ENCODE data around the gene IRF2BP2. TPM values are rescaled to one million over a fixed set of nuclear protein-coding genes. Genes with fewer than 3 reads are reported as not detected.

Gene IRF2BP2
- total RNA-seq, 1 experiment from 2014 or later, result 78.8 TPM

- no peak for TF ChIP-seq EZH2phosphoT487 (IDR thresholded peaks at IDR 0.05; ENCODE audit: borderline replicate concordance, low read length)
- TF ChIP-seq, protein P1, sequence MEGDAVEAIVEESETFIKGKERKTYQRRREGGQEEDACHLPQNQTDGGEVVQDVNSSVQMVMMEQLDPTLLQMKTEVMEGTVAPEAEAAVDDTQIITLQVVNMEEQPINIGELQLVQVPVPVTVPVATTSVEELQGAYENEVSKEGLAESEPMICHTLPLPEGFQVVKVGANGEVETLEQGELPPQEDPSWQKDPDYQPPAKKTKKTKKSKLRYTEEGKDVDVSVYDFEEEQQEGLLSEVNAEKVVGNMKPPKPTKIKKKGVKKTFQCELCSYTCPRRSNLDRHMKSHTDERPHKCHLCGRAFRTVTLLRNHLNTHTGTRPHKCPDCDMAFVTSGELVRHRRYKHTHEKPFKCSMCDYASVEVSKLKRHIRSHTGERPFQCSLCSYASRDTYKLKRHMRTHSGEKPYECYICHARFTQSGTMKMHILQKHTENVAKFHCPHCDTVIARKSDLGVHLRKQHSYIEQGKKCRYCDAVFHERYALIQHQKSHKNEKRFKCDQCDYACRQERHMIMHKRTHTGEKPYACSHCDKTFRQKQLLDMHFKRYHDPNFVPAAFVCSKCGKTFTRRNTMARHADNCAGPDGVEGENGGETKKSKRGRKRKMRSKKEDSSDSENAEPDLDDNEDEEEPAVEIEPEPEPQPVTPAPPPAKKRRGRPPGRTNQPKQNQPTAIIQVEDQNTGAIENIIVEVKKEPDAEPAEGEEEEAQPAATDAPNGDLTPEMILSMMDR (conservative IDR thresholded peaks at IDR 0.05; ENCODE audit: low read depth, low read length), result no peak
- no peak for TF ChIP-seq EZH2 (IDR thresholded peaks at IDR 0.05; ENCODE audit: low read length, unreplicated experiment)
- Histone ChIP-seq H3K79me2 (ENCODE audit: low read length) (no peaks in the 10 kb centered on the region), H3F3A (ENCODE audit: low read length, unreplicated experiment) (no peaks in the 10 kb centered on the region), H3K36me3 (ENCODE audit: low read depth, low read length) (no peaks in the 10 kb centered on the region), H3K9me3 (ENCODE audit: low read length) (no peaks in the 10 kb centered on the region), H3K4me1 (ENCODE audit: insufficient read depth, low read length) (no peaks in the 10 kb centered on the region), H4K20me1 (ENCODE audit: low read length) (no peaks in the 10 kb centered on the region), H3K4me2 (ENCODE audit: low read length) (no peak overlapping the region), H3K9me2 (replicated peaks; ENCODE audit: low read length) (no peaks in the 10 kb centered on the region), H3K27ac (ENCODE audit: low read length) (no peak overlapping the region), H3K27me3 (ENCODE audit: low read length) (no peaks in the 10 kb centered on the region), H2AFZ (ENCODE audit: low read length) (no peak overlapping the region), H3K9ac (ENCODE audit: low read length) (no peak overlapping the region), H3K4me3 (ENCODE audit: low read length) (no peak overlapping the region)
- intact Hi-C loops (cut with micrococcal nuclease), result no loop called here
- POLR2A ChIA-PET (ENCODE audit: unreplicated experiment), result no interaction called here
- CTCF ChIA-PET, result no interaction called here
- no peak for ATAC-seq
- no TSS peak for BruUV-seq (replicated peaks)
- DNase-seq, result no peak
These were observed 55.2 kb downstream of the IRF2BP2 start for GRCh38 chr1:234554698-234555311.

Other genes with a start within 250 kb of the IRF2BP2 start
- 28.9 and 43.1 TPM in 2 replicates for gene COA6, start 236.7 kb downstream of the IRF2BP2 start, total RNA-seq (2014; rRNA removed)
- 15.1 and 27.7 TPM in 2 replicates for gene TARBP1, start 131.0 kb downstream of the IRF2BP2 start, total RNA-seq (2014; rRNA removed)

Measured in PC-3 (cell line).